Gastroesophageal sphincter (tissue), 4 donors: Measurements from ENCODE around the gene KPNA2. TPM values are rescaled to one million over a fixed set of nuclear protein-coding genes. Genes with fewer than 3 reads are reported as not detected.
"Not testable (repeated sequence)": the region's sequence is repeated elsewhere in the genome, so short reads cannot be mapped to it uniquely, and the experiment has no call there.

Experiments
- ATAC-seq: fragments of 150-250 bp; one replicate; pipeline ENCODE4 v1.9.1; 2016; ENCODE audit warnings: mild to moderate bottlenecking, moderate library complexity
- H3K27ac ChIP-seq, 4 donors: fragments of 200-600 bp; sonication (generic) in 3 of 4; 1 replicate in 3 of 4; 2 replicates in 1 of 4; pipeline ENCODE4 v1.5.1; 2016 to 2019
- H3K27me3 ChIP-seq: fragments of 200-600 bp; sonication (generic); one replicate; pipeline ENCODE4 v1.5.1; 2019
- H3K36me3 ChIP-seq, 2 donors: fragments of 200-600 bp; sonication (generic); one replicate each; pipeline ENCODE4 v1.5.1; 2019; ENCODE audit warnings: control low read depth in 1 of 2
- H3K4me1 ChIP-seq, 3 donors: fragments of 200-600 bp; sonication (generic); 1 replicate in 2 of 3; 2 replicates in 1 of 3; pipeline ENCODE4 v1.5.1; 2016 to 2019; ENCODE audit warnings: control low read depth in 2 of 3
- H3K4me3 ChIP-seq, 2 donors: fragments of 200-600 bp; sonication (generic); one replicate each; pipeline ENCODE4 v1.5.1; 2019; ENCODE audit warnings: mild to moderate bottlenecking in 1 of 2, moderate library complexity in 1 of 2
- H3K9me3 ChIP-seq, 3 donors: fragments of 200-600 bp; sonication (generic); one replicate each; pipeline ENCODE4 v1.5.1; 2017 to 2019; ENCODE audit warnings: control low read depth in 2 of 3
- CTCF ChIP-seq, 4 experiments: fragments of 200-600 bp in 2 of 4; fragments of 450-650 bp in 2 of 4; sonication (generic) in 1 of 4; IDR thresholded peaks; one replicate each; pipeline ENCODE4 v1.5.1; 2017 to 2019; ENCODE audit warnings: antibody characterized with exemption in 4 of 4, mild to moderate bottlenecking in 2 of 4, moderate library complexity in 2 of 4
- EP300 ChIP-seq: sonication (generic); formaldehyde crosslinking; IDR thresholded peaks from one replicate; pipeline ENCODE4 v1.6.1; 2017; ENCODE audit warnings: antibody characterized with exemption, mild to moderate bottlenecking
- POLR2A ChIP-seq, 2 donors: fragments of 450-650 bp; IDR thresholded peaks; one replicate each; pipeline ENCODE4 v1.6.1; 2017; ENCODE audit warnings: antibody characterized with exemption in 2 of 2, mild to moderate bottlenecking in 2 of 2, moderate library complexity in 1 of 2
- POLR2AphosphoS5 ChIP-seq: sonication (generic); formaldehyde crosslinking; IDR thresholded peaks from one replicate; pipeline ENCODE4 v1.6.1; 2017; ENCODE audit warnings: antibody characterized with exemption
- WGBS, 2 donors: methylation state at CpG; one replicate each; pipeline ENCODE4 v1.1.5; 2018; ENCODE audit warnings: low coverage in 1 of 2; 5-methylcytosine and 5-hydroxymethylcytosine counted together
- total RNA-seq, 4 donors: library from RNA; depleted of rRNA; stranded (reverse); fragments of >200 nt; gene quantifications; one replicate each; pipeline ENCODE4 v1.1.0, GENCODE V29; 2016

The KPNA2 gene
- total RNA-seq, 4 donors from 2014 or later = 15.7 to 34.7 (median 21.0) TPM

GRCh38 chr17:68035131-68035522 lies 408 bp upstream of the KPNA2 start:
- Histone ChIP-seq H3K27ac (peak overlapping the region in 1 of 4 donors; percentile 40), H3K9me3 (no peaks in the 10 kb centered on the region), H3K4me1 (peaks cover 0 to 13% (median 0%) of the 10 kb centered on the region in 3 donors), H3K36me3 (peaks cover 0 to 27% of the 10 kb centered on the region in 2 donors), H3K4me3 (peak overlapping the region in 1 of 2 donors; percentile 92), H3K27me3 (no peaks in the 10 kb centered on the region)
- TF ChIP-seq POLR2A (IDR thresholded peaks at IDR 0.05) = no peak
- TF ChIP-seq CTCF (IDR thresholded peaks at IDR 0.05) = no peak
- no peak for TF ChIP-seq POLR2AphosphoS5
- no peak for TF ChIP-seq EP300
- peak; percentile 92 for ATAC-seq
- 1 to 3% methylated on average over 4 to 17 of the region's 27 CpGs for WGBS, 2 donors

GRCh38 chr17:68036304-68037147 lies 991 bp downstream of the KPNA2 start:
- ATAC-seq = no peak
- peak overlapping the region in 3 of 4 donors; percentile 80 to 90 (median 87) for H3K27ac ChIP-seq
- WGBS, 2 donors = 13 to 14% methylated on average over 10 to 11 of the region's 11 CpGs

GRCh38 chr17:68047153-68047846 lies 11.8 kb downstream of the KPNA2 start:
- TF ChIP-seq EP300 (no peak), CTCF (IDR thresholded peaks at IDR 0.05) (no peak), POLR2A (IDR thresholded peaks at IDR 0.05) (no peak), POLR2AphosphoS5 (no peak)
- no peaks in the 10 kb centered on the region for H3K27me3 ChIP-seq
- H3K9me3 ChIP-seq = no peaks in the 10 kb centered on the region
- no peak overlapping the region for H3K4me3 ChIP-seq
- H3K36me3 ChIP-seq = peaks cover 4 to 48% of the 10 kb centered on the region in 2 donors
- 65 to 77% methylated on average over 5 to 6 of the region's 9 CpGs for WGBS, 2 donors
- no peak overlapping the region for H3K27ac ChIP-seq
- no peak for ATAC-seq
- peaks cover 0 to 11% (median 0%) of the 10 kb centered on the region in 3 donors for H3K4me1 ChIP-seq

More at GRCh38 chr17:68036304-68037147, 991 bp downstream of the KPNA2 start:
- Histone ChIP-seq H3K36me3 (peaks cover 0 to 41% of the 10 kb centered on the region in 2 donors), H3K4me1 (peaks cover 0 to 13% (median 0%) of the 10 kb centered on the region in 3 donors), H3K9me3 (no peaks in the 10 kb centered on the region), H3K27me3 (no peaks in the 10 kb centered on the region), H3K4me3 (peak overlapping the region; percentile 85 to 92)
- TF ChIP-seq POLR2AphosphoS5 (no peak), POLR2A (IDR thresholded peaks at IDR 0.05) (no peak), EP300 (no peak), CTCF (IDR thresholded peaks at IDR 0.05) (no peak)

GRCh38 chr17:68047890-68048542 lies 12.5 kb downstream of the KPNA2 start:
- Histone ChIP-seq H3K36me3 (peaks cover 3 to 41% of the 10 kb centered on the region in 2 donors), H3K4me1 (peaks cover 0 to 11% (median 0%) of the 10 kb centered on the region in 3 donors), H3K27ac (peak overlapping the region in 1 of 4 donors; percentile 38)
- 55 to 73% methylated on average over 5 to 7 of the region's 7 CpGs for WGBS, 2 donors
- peak; percentile 51 for ATAC-seq
- not testable (repeated sequence) for H3K9me3 ChIP-seq, H3K27me3 ChIP-seq, H3K4me3 ChIP-seq

- WGBS, 2 donors = 100% methylated on average over 1 of the region's 2 CpGs
- ATAC-seq = no peak
- Histone ChIP-seq H3K36me3 (peaks cover 0 to 31% of the 10 kb centered on the region in 2 donors), H3K27me3 (no peaks in the 10 kb centered on the region), H3K4me1 (peaks cover 0 to 14% (median 0%) of the 10 kb centered on the region in 3 donors), H3K27ac (no peak overlapping the region), H3K9me3 (no peaks in the 10 kb centered on the region), H3K4me3 (no peak overlapping the region)
- TF ChIP-seq CTCF (IDR thresholded peaks at IDR 0.05) (no peak), POLR2A (IDR thresholded peaks at IDR 0.05) (no peak), EP300 (no peak), POLR2AphosphoS5 (no peak)
Measured at GRCh38 chr17:68048996-68049395, 13.5 kb downstream of the KPNA2 start.

- Histone ChIP-seq H3K36me3 (peaks cover 0 to 22% of the 10 kb centered on the region in 2 donors), H3K4me1 (peaks cover 0 to 21% (median 4%) of the 10 kb centered on the region in 3 donors)
- WGBS, 2 donors = 89% methylated on average over 4 of the region's 4 CpGs; no CpG with 5 or more reads in 1 of the 2 donors
- not testable (repeated sequence) for H3K9me3 ChIP-seq, H3K27me3 ChIP-seq, H3K4me3 ChIP-seq, H3K27ac ChIP-seq, ATAC-seq
Measured at GRCh38 chr17:68049812-68050437, 14.4 kb downstream of the KPNA2 start.
